Loucy (cell line): ENCODE results near the gene UPK1B.

Experiments
- CTCF ChIP-seq: fragments of 200-600 bp; sonication (generic); conservative IDR thresholded peaks from 2 replicates; pipeline ENCODE4 v1.5.1; 2014; ENCODE audit warnings: mild to moderate bottlenecking, antibody characterized with exemption, low read length
- EZH2phosphoT487 ChIP-seq: fragments of 200-600 bp; IDR thresholded peaks from 2 replicates; pipeline ENCODE4 v1.6.1; 2018; ENCODE audit warnings: antibody characterized with exemption, mild to moderate bottlenecking, moderate library complexity, borderline replicate concordance

- TF ChIP-seq CTCF, result no peak
- TF ChIP-seq EZH2phosphoT487, result no peak
Observed at GRCh38 chr3:119228373-119229145, 55.2 kb downstream of the UPK1B start.
